NCI-H774 (cell line): Measurements from ENCODE around the gene FGGY.

Experiments used
- DNase-seq: peaks from one replicate; lab custom pipeline; 2025; lab: John Stamatoyannopoulos, UW

Gene FGGY

GRCh38 chr1:59680044-59680443 is 383.1 kb downstream of the FGGY start:
- no peak for DNase-seq

GRCh38 chr1:59682396-59683080 is 385.6 kb downstream of the FGGY start:
- DNase-seq = no peak

- DNase-seq = no peak
Measured at GRCh38 chr1:59683197-59683596, 386.3 kb downstream of the FGGY start.

GRCh38 chr1:59684698-59685097 is 387.8 kb downstream of the FGGY start:
- no peak for DNase-seq

GRCh38 chr1:59685101-59685500 is 388.2 kb downstream of the FGGY start:
- DNase-seq = no peak

- no peak for DNase-seq
Measured at GRCh38 chr1:59685666-59686065, 388.8 kb downstream of the FGGY start.

- DNase-seq = no peak
Measured at GRCh38 chr1:59686170-59686569, 389.3 kb downstream of the FGGY start.

GRCh38 chr1:59686574-59686973 is 389.7 kb downstream of the FGGY start:
- DNase-seq = no peak

- DNase-seq = no peak
Measured at GRCh38 chr1:59687081-59687480, 390.2 kb downstream of the FGGY start.

GRCh38 chr1:59688976-59689375 is 392.1 kb downstream of the FGGY start:
- DNase-seq = no peak

GRCh38 chr1:59689730-59690129 is 392.8 kb downstream of the FGGY start:
- DNase-seq = no peak

- no peak for DNase-seq
Measured at GRCh38 chr1:59690171-59690930, 393.5 kb downstream of the FGGY start.

- no peak for DNase-seq
Measured at GRCh38 chr1:59691261-59691660, 394.4 kb downstream of the FGGY start.

GRCh38 chr1:59692591-59692990 is 395.7 kb downstream of the FGGY start:
- no peak for DNase-seq

- no peak for DNase-seq
Measured at GRCh38 chr1:59693406-59693805, 396.5 kb downstream of the FGGY start.

- no peak for DNase-seq
Measured at GRCh38 chr1:59695252-59695651, 398.4 kb downstream of the FGGY start.

GRCh38 chr1:59696421-59697115 is 399.7 kb downstream of the FGGY start:
- DNase-seq = no peak

GRCh38 chr1:59697150-59697800 is 400.4 kb downstream of the FGGY start:
- DNase-seq = no peak

GRCh38 chr1:59698386-59698785 is 401.5 kb downstream of the FGGY start:
- DNase-seq = no peak

GRCh38 chr1:59699227-59699847 is 402.4 kb downstream of the FGGY start:
- DNase-seq = peak; percentile 38

- no peak for DNase-seq
Measured at GRCh38 chr1:59701376-59701775, 404.5 kb downstream of the FGGY start.
